Measurements from ENCODE around the gene PRDX5.

- TF ChIP-seq ZFX (IDR thresholded peaks at IDR 0.05): no peak
- 0 out of 2 replicates have a peak, but pooled peaks have one; percentile 21 for TF ChIP-seq POLR2AphosphoS5 (IDR thresholded peaks at IDR 0.05; ENCODE audit: low read depth, low read length)
- no peak for TF ChIP-seq POLR2A (IDR thresholded peaks at IDR 0.05; ENCODE audit: borderline replicate concordance, extremely low read depth, insufficient read depth, insufficient read length)
- TF ChIP-seq EZH2 (IDR thresholded peaks at IDR 0.05): no peak
- no peak for TF ChIP-seq CTCF (IDR thresholded peaks at IDR 0.05 in 2 of 3, conservative IDR thresholded peaks at IDR 0.05 in 1 of 3; ENCODE audit: borderline replicate concordance in 1 of 3, insufficient read depth in 1 of 3, low read depth in 2 of 3, low read length in 2 of 3)
- TF ChIP-seq SRF (IDR thresholded peaks at IDR 0.05; ENCODE audit: low read depth): no peak
- no peak for TF ChIP-seq YY1 (IDR thresholded peaks at IDR 0.05; ENCODE audit: extremely low read depth, insufficient replicate concordance, low read depth, low read length)
- no peak for TF ChIP-seq MAX (IDR thresholded peaks at IDR 0.05)
- no peak for TF ChIP-seq TCF7L2 (IDR thresholded peaks at IDR 0.05; ENCODE audit: borderline replicate concordance, extremely low read depth, insufficient read depth, insufficient read length)
- TF ChIP-seq, protein P1, sequence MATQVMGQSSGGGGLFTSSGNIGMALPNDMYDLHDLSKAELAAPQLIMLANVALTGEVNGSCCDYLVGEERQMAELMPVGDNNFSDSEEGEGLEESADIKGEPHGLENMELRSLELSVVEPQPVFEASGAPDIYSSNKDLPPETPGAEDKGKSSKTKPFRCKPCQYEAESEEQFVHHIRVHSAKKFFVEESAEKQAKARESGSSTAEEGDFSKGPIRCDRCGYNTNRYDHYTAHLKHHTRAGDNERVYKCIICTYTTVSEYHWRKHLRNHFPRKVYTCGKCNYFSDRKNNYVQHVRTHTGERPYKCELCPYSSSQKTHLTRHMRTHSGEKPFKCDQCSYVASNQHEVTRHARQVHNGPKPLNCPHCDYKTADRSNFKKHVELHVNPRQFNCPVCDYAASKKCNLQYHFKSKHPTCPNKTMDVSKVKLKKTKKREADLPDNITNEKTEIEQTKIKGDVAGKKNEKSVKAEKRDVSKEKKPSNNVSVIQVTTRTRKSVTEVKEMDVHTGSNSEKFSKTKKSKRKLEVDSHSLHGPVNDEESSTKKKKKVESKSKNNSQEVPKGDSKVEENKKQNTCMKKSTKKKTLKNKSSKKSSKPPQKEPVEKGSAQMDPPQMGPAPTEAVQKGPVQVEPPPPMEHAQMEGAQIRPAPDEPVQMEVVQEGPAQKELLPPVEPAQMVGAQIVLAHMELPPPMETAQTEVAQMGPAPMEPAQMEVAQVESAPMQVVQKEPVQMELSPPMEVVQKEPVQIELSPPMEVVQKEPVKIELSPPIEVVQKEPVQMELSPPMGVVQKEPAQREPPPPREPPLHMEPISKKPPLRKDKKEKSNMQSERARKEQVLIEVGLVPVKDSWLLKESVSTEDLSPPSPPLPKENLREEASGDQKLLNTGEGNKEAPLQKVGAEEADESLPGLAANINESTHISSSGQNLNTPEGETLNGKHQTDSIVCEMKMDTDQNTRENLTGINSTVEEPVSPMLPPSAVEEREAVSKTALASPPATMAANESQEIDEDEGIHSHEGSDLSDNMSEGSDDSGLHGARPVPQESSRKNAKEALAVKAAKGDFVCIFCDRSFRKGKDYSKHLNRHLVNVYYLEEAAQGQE (IDR thresholded peaks at IDR 0.05; ENCODE audit: low read depth): no peak
- TF ChIP-seq, protein P2, sequence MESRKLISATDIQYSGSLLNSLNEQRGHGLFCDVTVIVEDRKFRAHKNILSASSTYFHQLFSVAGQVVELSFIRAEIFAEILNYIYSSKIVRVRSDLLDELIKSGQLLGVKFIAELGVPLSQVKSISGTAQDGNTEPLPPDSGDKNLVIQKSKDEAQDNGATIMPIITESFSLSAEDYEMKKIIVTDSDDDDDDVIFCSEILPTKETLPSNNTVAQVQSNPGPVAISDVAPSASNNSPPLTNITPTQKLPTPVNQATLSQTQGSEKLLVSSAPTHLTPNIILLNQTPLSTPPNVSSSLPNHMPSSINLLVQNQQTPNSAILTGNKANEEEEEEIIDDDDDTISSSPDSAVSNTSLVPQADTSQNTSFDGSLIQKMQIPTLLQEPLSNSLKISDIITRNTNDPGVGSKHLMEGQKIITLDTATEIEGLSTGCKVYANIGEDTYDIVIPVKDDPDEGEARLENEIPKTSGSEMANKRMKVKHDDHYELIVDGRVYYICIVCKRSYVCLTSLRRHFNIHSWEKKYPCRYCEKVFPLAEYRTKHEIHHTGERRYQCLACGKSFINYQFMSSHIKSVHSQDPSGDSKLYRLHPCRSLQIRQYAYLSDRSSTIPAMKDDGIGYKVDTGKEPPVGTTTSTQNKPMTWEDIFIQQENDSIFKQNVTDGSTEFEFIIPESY (IDR thresholded peaks at IDR 0.05; ENCODE audit: extremely low read depth, insufficient replicate concordance, low read length): no peak
- TF ChIP-seq, protein P3, sequence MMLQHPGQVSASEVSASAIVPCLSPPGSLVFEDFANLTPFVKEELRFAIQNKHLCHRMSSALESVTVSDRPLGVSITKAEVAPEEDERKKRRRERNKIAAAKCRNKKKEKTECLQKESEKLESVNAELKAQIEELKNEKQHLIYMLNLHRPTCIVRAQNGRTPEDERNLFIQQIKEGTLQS (IDR thresholded peaks at IDR 0.05): no peak
- no peak for TF ChIP-seq EZH2phosphoT487 (IDR thresholded peaks at IDR 0.05; ENCODE audit: borderline replicate concordance)
These were observed 5.5 kb downstream of the PRDX5 start for GRCh38 chr11:64323373-64323772.

All from HCT116 (cell line).